IMR-90 (cell line): Measurements from ENCODE around the gene TUBD1.

Experiments
- BHLHE40 ChIP-seq: fragments of 150-350 bp; IDR thresholded peaks from 2 replicates; pipeline ENCODE4 v1.6.1; 2016; ENCODE audit warnings: mild to moderate bottlenecking, low read depth, low read length
- CEBPB ChIP-seq: IDR thresholded peaks from 2 replicates; pipeline ENCODE4 v1.6.1; 2012; ENCODE audit warnings: low read depth, low read length, improper control_type of control experiment
- FOS ChIP-seq: fragments of 150-350 bp; IDR thresholded peaks from 2 replicates; pipeline ENCODE4 v1.6.1; 2016; ENCODE audit warnings: low read depth, low read length
- MAZ ChIP-seq: IDR thresholded peaks from 2 replicates; pipeline ENCODE4 v1.6.1; 2012; ENCODE audit warnings: low read depth, mild to moderate bottlenecking, low read length, improper control_type of control experiment, moderate library complexity, borderline replicate concordance
- MXI1 ChIP-seq: IDR thresholded peaks from 2 replicates; pipeline ENCODE4 v1.6.1; 2012; ENCODE audit warnings: low read depth, mild to moderate bottlenecking, low read length, moderate library complexity, borderline replicate concordance
- NFE2L2 ChIP-seq: fragments of 150-350 bp; IDR thresholded peaks from 2 replicates; pipeline ENCODE4 v1.6.1; 2016; ENCODE audit warnings: low read depth, mild to moderate bottlenecking, low read length
- POLR2A ChIP-seq: IDR thresholded peaks from 2 replicates; pipeline ENCODE4 v1.6.1; 2012; ENCODE audit warnings: mild to moderate bottlenecking, low read depth, low read length
- RFX5 ChIP-seq: IDR thresholded peaks from 2 replicates; pipeline ENCODE4 v1.8.0; 2012; ENCODE audit warnings: low read depth, mild to moderate bottlenecking, low read length, moderate library complexity
- TF ChIP-seq, protein P1 (sequence below): conservative IDR thresholded peaks from 2 replicates; pipeline ENCODE4 v1.5.1; 2012; ENCODE audit warnings: mild to moderate bottlenecking, low read depth, low read length, improper control_type of control experiment
- TF ChIP-seq, protein P2 (sequence below): fragments of 150-350 bp; IDR thresholded peaks from 2 replicates; pipeline ENCODE4 v1.6.1; 2017; ENCODE audit warnings: mild to moderate bottlenecking, antibody characterized with exemption, low read length, low read depth

DNA sequence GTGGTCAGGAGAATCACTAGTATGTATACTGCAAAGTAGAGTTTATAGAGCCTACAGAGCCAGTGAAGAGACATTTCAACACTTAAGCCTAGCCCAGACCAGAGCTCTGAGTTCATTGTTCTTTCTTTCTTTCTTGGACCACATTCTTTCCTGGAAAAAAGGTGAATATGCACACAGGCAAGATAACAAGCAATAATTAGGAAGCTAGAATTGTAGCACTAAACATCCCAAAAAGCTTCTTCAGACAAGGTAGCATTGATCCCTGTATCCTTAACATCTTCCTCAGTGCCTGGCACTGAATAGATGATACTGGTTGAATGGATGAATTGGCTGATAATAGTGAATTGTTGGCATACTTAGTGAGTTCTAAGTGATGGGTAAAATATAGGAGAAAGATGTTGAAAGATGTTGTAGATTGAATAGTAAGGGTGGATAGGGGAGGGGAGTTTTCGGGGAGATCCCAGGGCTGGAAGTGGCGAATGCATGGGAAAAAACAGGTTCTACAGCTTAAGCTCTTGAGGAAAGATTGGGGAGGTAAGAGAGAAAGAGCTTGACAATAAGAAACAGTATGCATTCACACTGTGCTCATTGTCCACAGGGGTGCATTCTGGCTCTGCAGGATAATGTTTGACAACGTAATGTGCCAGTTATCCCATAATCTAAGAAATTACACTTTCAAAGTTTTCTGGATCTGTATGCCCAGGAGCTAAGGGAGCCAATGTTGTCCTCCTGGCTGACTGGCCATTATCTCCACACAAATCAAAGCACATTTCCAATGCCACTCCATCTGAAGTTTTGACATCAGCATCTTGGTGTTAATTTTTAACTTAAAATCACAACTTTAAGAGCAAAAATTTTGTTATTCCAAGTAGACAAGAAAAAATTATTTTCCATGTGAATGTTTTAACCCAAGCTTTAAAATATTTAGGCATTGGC lies 35.6 kb downstream of the TUBD1 start:
- TF ChIP-seq, protein P1, sequence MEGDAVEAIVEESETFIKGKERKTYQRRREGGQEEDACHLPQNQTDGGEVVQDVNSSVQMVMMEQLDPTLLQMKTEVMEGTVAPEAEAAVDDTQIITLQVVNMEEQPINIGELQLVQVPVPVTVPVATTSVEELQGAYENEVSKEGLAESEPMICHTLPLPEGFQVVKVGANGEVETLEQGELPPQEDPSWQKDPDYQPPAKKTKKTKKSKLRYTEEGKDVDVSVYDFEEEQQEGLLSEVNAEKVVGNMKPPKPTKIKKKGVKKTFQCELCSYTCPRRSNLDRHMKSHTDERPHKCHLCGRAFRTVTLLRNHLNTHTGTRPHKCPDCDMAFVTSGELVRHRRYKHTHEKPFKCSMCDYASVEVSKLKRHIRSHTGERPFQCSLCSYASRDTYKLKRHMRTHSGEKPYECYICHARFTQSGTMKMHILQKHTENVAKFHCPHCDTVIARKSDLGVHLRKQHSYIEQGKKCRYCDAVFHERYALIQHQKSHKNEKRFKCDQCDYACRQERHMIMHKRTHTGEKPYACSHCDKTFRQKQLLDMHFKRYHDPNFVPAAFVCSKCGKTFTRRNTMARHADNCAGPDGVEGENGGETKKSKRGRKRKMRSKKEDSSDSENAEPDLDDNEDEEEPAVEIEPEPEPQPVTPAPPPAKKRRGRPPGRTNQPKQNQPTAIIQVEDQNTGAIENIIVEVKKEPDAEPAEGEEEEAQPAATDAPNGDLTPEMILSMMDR = no peak
- TF ChIP-seq POLR2A (no peak), RFX5 (no peak), FOS (no peak), BHLHE40 (no peak), NFE2L2 (no peak), MAZ (no peak), CEBPB (no peak), MXI1 (no peak)
- TF ChIP-seq, protein P2, sequence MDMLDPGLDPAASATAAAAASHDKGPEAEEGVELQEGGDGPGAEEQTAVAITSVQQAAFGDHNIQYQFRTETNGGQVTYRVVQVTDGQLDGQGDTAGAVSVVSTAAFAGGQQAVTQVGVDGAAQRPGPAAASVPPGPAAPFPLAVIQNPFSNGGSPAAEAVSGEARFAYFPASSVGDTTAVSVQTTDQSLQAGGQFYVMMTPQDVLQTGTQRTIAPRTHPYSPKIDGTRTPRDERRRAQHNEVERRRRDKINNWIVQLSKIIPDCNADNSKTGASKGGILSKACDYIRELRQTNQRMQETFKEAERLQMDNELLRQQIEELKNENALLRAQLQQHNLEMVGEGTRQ = no peak
